ENCODE data around the gene DDX5. TPM values are rescaled to one million over a fixed set of nuclear protein-coding genes. Genes with fewer than 3 reads are reported as not detected.

Gene DDX5
- total RNA-seq, 1 experiment from 2014 or later = 411 TPM

GRCh38 chr17:64496786-64497564 is 9.1 kb downstream of the DDX5 start, which contains the start of gene POLG2:
Gene POLG2 (minus strand): TSS chr17:64497054. CDS start chr17:64496968, 86 bp downstream.
- no peaks in the 10 kb centered on the region for H3K27me3 ChIP-seq (ENCODE audit: control insufficient read depth, insufficient read depth, low read length)
- intact Hi-C loops (cut with micrococcal nuclease; ENCODE audit: unreplicated experiment) = no loop called here
- no peaks in the 10 kb centered on the region for H3K9me3 ChIP-seq (ENCODE audit: control insufficient read depth, insufficient read depth, low read depth, low read length)

More at GRCh38 chr17:64496786-64497564, 9.1 kb downstream of the DDX5 start, which contains the start of gene POLG2:
- in situ Hi-C loops (cut with HindIII; ENCODE audit: low pct_unique_long_range_greater_than_20kb, low sequenced_read_pairs) = no loop called here
- no TSS peak for BruUV-seq (replicated peaks)
- H3K4me3 ChIP-seq (ENCODE audit: low read depth in 2 of 2, low read length in 2 of 2) = peak within 1 kb of the TSS; percentile 90 to 93
- peak within 1 kb of the TSS; percentile 93 for H3K27ac ChIP-seq (ENCODE audit: low read length)
- ATAC-seq = peak; percentile 92
- ChIA-PET POLR2A (interaction anchor here (0.6 to 0.9 kb wide), 6 partner anchors 8 to 197 kb away, joined by 3 to 6 read pairs (median 4); partner anchors contain the start of gene CEP95), CTCF (interaction anchor here (0.7 kb wide), 1 partner anchor 201 kb away, joined by 3 read pairs; no protein-coding TSS in a partner anchor)
- TF ChIP-seq POLR2AphosphoS5 (IDR thresholded peaks at IDR 0.05; ENCODE audit: low read depth, low read length) (peak; percentile 94), TCF7L2 (IDR thresholded peaks at IDR 0.05; ENCODE audit: low read depth, low read length) (no peak), REST (IDR thresholded peaks at IDR 0.05; ENCODE audit: insufficient read depth in 1 of 2, low read depth in 2 of 2, low read length in 1 of 2) (no peak), SIN3A (IDR thresholded peaks at IDR 0.05; ENCODE audit: borderline replicate concordance, insufficient read depth, low read depth, low read length) (no peak), CTCF (IDR thresholded peaks at IDR 0.05) (peak; percentile 66)
- DNase-seq (ENCODE audit: low read depth, low spot score) = no peak
- peaks cover 39% of the 10 kb centered on the region for H3K4me1 ChIP-seq (ENCODE audit: control insufficient read depth, insufficient read depth, low read length)
- peaks cover 42% of the 10 kb centered on the region for H3K36me3 ChIP-seq (ENCODE audit: control insufficient read depth, insufficient read depth, low read length)
